MCF 10A (cell line): ENCODE data around the gene SCO1. TPM values are rescaled to one million over a fixed set of nuclear protein-coding genes. Genes with fewer than 3 reads are reported as not detected.
"Not testable (repeated sequence)": the region's sequence is repeated elsewhere in the genome, so short reads cannot be mapped to it uniquely, and the experiment has no call there.

Experiments
- BruUV-seq: library from RNA; stranded (reverse); fragments of 400-500 nt; replicated peaks from 2 replicates; lab custom pipeline; 2021; lab: Mats Ljungman, UMichigan
- CTCF ChIA-PET: fragments of 300-600 bp; sonication (Branson Sonifier 250); formaldehyde crosslinking; extraction: SDS; loops from one replicate; lab custom pipeline; 2021; ENCODE audit warnings: antibody characterized with exemption, inconsistent platforms; lab: Yijun Ruan, JAX
- POLR2A ChIA-PET: fragments of 300-600, 350-650 bp; sonication (Branson Sonifier 250); formaldehyde crosslinking; extraction: SDS; loops from one replicate; lab custom pipeline; 2020; ENCODE audit warnings: antibody characterized with exemption, inconsistent platforms; lab: Yijun Ruan, JAX
- DNase-seq: peaks from one replicate; pipeline ENCODE4 v3.0.0-alpha.2; 2018; ENCODE audit not compliant: unreplicated experiment
- H3K27ac Mint-ChIP-seq: one replicate; pipeline ENCODE4 v1.8.0; 2022; ENCODE audit warnings: mild to moderate bottlenecking, low read depth, mixed read lengths; ENCODE audit not compliant: unreplicated experiment
- H3K27me3 Mint-ChIP-seq: one replicate; pipeline ENCODE4 v1.8.0; 2022; ENCODE audit warnings: mixed read lengths; ENCODE audit not compliant: insufficient read depth, unreplicated experiment
- H3K36me3 Mint-ChIP-seq: one replicate; pipeline ENCODE4 v1.8.0; 2022; ENCODE audit warnings: mild to moderate bottlenecking, moderate library complexity, mixed read lengths; ENCODE audit not compliant: insufficient read depth, unreplicated experiment
- H3K4me1 Mint-ChIP-seq: one replicate; pipeline ENCODE4 v1.8.0; 2022; ENCODE audit warnings: mixed read lengths; ENCODE audit not compliant: insufficient read depth, unreplicated experiment
- H3K4me3 Mint-ChIP-seq: one replicate; pipeline ENCODE4 v1.8.0; 2022; ENCODE audit warnings: mild to moderate bottlenecking, moderate library complexity, mixed read lengths; ENCODE audit not compliant: unreplicated experiment
- H3K9me3 Mint-ChIP-seq: one replicate; pipeline ENCODE4 v1.8.0; 2022; ENCODE audit warnings: mixed read lengths; ENCODE audit not compliant: unreplicated experiment
- CTCF ChIP-seq: fragments of 200-600 bp; IDR thresholded peaks from one replicate; pipeline ENCODE4 v1.8.0; 2022; ENCODE audit warnings: antibody characterized with exemption, mild to moderate bottlenecking; ENCODE audit not compliant: unreplicated experiment
- intact Hi-C: fragments of 100-400 bp; cut with micrococcal nuclease; formaldehyde crosslinking; loops from 2 replicates; pipeline ENCODE4 v1.14.1; 2022
- total RNA-seq: library from RNA; stranded (reverse); gene quantifications from 2 replicates; pipeline ENCODE4 v1.2.3, GENCODE V29; 2022

SCO1 gene
- total RNA-seq, 1 experiment from 2014 or later, result 55.8 TPM

GRCh38 chr17:10735821-10736220 lies 38.5 kb upstream of the SCO1 start:
- H3K4me3 Mint-ChIP-seq, result no peak overlapping the region
- intact Hi-C loops, result loop anchor here (2.0 to 10.0 kb wide), 3 partner anchors 406 to 1249 kb away; no protein-coding TSS in a partner anchor
- BruUV-seq, result no TSS peak
- H3K27me3 Mint-ChIP-seq, result peaks cover 58% of the 10 kb centered on the region
- H3K36me3 Mint-ChIP-seq, result no peaks in the 10 kb centered on the region
- TF ChIP-seq CTCF, result no peak
- no peak overlapping the region for H3K27ac Mint-ChIP-seq
- ChIA-PET POLR2A (interaction anchor here (0.6 to 0.7 kb wide), 2 partner anchors 15 to 16 kb away, joined by 3 to 4 read pairs; no protein-coding TSS in a partner anchor), CTCF (interaction anchor here (0.7 to 3.3 kb wide), 13 partner anchors 8 to 1252 kb away, joined by 3 to 90 read pairs (median 10); no protein-coding TSS in a partner anchor)
- no peak for DNase-seq
- H3K4me1 Mint-ChIP-seq, result peaks cover 5% of the 10 kb centered on the region
- no peaks in the 10 kb centered on the region for H3K9me3 Mint-ChIP-seq

- no peak overlapping the region for H3K27ac Mint-ChIP-seq
- BruUV-seq, result no TSS peak
- intact Hi-C loops, result loop anchor here (5.0 to 10.0 kb wide), 2 partner anchors 407 to 1250 kb away; no protein-coding TSS in a partner anchor
- H3K4me1 Mint-ChIP-seq, result peaks cover 5% of the 10 kb centered on the region
- H3K4me3 Mint-ChIP-seq, result no peak overlapping the region
- H3K9me3 Mint-ChIP-seq, result no peaks in the 10 kb centered on the region
- no peak for DNase-seq
- H3K27me3 Mint-ChIP-seq, result peaks cover 55% of the 10 kb centered on the region
- no peaks in the 10 kb centered on the region for H3K36me3 Mint-ChIP-seq
- no peak for TF ChIP-seq CTCF
- POLR2A ChIA-PET, result no interaction called here
- CTCF ChIA-PET, result interaction anchor here (0.7 to 3.3 kb wide), 8 partner anchors 12 to 1253 kb away, joined by 3 to 90 read pairs (median 4); no protein-coding TSS in a partner anchor
Observed at GRCh38 chr17:10735251-10735650, 37.9 kb upstream of the SCO1 start.

- peaks cover 39% of the 10 kb centered on the region for H3K27me3 Mint-ChIP-seq
- BruUV-seq, result no TSS peak
- H3K4me1 Mint-ChIP-seq, result peaks cover 5% of the 10 kb centered on the region
Observed at GRCh38 chr17:10733666-10734065, 36.3 kb upstream of the SCO1 start.

GRCh38 chr17:10732121-10732520 lies 34.8 kb upstream of the SCO1 start:
- CTCF ChIA-PET, result interaction anchor here (0.5 to 1.3 kb wide), 4 partner anchors 28 to 1149 kb away, joined by 3 to 4 read pairs (median 3); no protein-coding TSS in a partner anchor
- H3K27ac Mint-ChIP-seq, H3K4me3 Mint-ChIP-seq, H3K36me3 Mint-ChIP-seq, H3K4me1 Mint-ChIP-seq, POLR2A ChIA-PET, H3K9me3 Mint-ChIP-seq, BruUV-seq, DNase-seq: not testable (repeated sequence)
- intact Hi-C loops, result loop anchor here (10.0 kb wide), 1 partner anchor 1253 kb away; no protein-coding TSS in a partner anchor
- H3K27me3 Mint-ChIP-seq, result peaks cover 23% of the 10 kb centered on the region

More at GRCh38 chr17:10733666-10734065, 36.3 kb upstream of the SCO1 start:
- no peak for TF ChIP-seq CTCF
- ChIA-PET CTCF (interaction anchor here (0.9 to 2.2 kb wide), 4 partner anchors 39 to 115 kb away, joined by 3 to 5 read pairs (median 4); no protein-coding TSS in a partner anchor), POLR2A (no interaction called here)
- DNase-seq, result no peak
- H3K4me3 Mint-ChIP-seq, result no peak overlapping the region
- no peaks in the 10 kb centered on the region for H3K9me3 Mint-ChIP-seq
- H3K36me3 Mint-ChIP-seq, result no peaks in the 10 kb centered on the region
- no peak overlapping the region for H3K27ac Mint-ChIP-seq
- intact Hi-C loops, result loop anchor here (10.0 kb wide), 1 partner anchor 1251 kb away; no protein-coding TSS in a partner anchor
